GM12878 (cell line): ENCODE data around the gene CLASP2. TPM values are rescaled to one million over a fixed set of nuclear protein-coding genes. Genes with fewer than 3 reads are reported as not detected.

Source experiments
- ATAC-seq: fragments of 200-7000 bp; cut with Tn5 transposase; 3 replicates; pipeline ENCODE4 v1.9.1; 2020; ENCODE audit warnings: mild to moderate bottlenecking, moderate library complexity
- BruUV-seq: library from RNA; stranded (reverse); fragments of 400-500 nt; replicated peaks from 2 replicates; lab custom pipeline; 2021; lab: Mats Ljungman, UMichigan
- CTCF ChIA-PET: fragments of 300-600 bp; sonication (Branson Sonifier 250); formaldehyde crosslinking; extraction: SDS; loops from one replicate; lab custom pipeline; 2021; ENCODE audit warnings: inconsistent platforms; lab: Yijun Ruan, JAX
- POLR2A ChIA-PET: fragments of 350-600 bp; formaldehyde crosslinking; extraction: SDS; loops from one replicate; lab custom pipeline; 2021; ENCODE audit warnings: inconsistent platforms; lab: Charles Lee
- RAD21 ChIA-PET: fragments of 300-600 bp; sonication (Branson Sonifier 250); formaldehyde crosslinking; loops from one replicate; lab custom pipeline; 2023; ENCODE audit warnings: antibody characterized with exemption; ENCODE audit not compliant: unreplicated experiment; lab: Charles Lee
- SMC1A ChIA-PET: fragments of 300-600 bp; sonication (Branson Sonifier 250); formaldehyde crosslinking; loops from one replicate; lab custom pipeline; 2023; ENCODE audit not compliant: unreplicated experiment, uncharacterized antibody; lab: Charles Lee
- DNase-seq: peaks from one replicate; pipeline ENCODE4 v3.0.0-alpha.2; 2011; ENCODE audit warnings: low read depth, low spot score
- FAIRE-seq: peaks from 3 replicates; lab custom pipeline; 2011; peaks lifted over from hg19 to GRCh38; lab: Jason Lieb, UNC
- H2AFZ ChIP-seq: 2 replicates; pipeline ENCODE4 v1.6.0; 2011; ENCODE audit warnings: low read depth, low read length, control low read depth; ENCODE audit not compliant: control insufficient read depth
- H3K27ac ChIP-seq: 2 replicates; pipeline ENCODE4 v1.5.1; 2011; ENCODE audit warnings: control low read depth; ENCODE audit not compliant: control insufficient read depth, insufficient read depth
- H3K27me3 ChIP-seq, 2 experiments: replicated peaks in 1 of 2; 2 replicates each; pipeline versions ENCODE4 v1.6.0 to v1.6.1; 2011; ENCODE audit warnings: low read length in 1 of 2; ENCODE audit not compliant: control insufficient read depth in 2 of 2, insufficient read depth in 2 of 2
- H3K36me3 ChIP-seq, 2 experiments: 2 replicates each; pipeline ENCODE4 v1.5.1; 2011; ENCODE audit warnings: low read length in 1 of 2; ENCODE audit not compliant: control insufficient read depth in 2 of 2, insufficient read depth in 2 of 2
- H3K4me1 ChIP-seq: 2 replicates; pipeline ENCODE4 v1.6.1; 2011; ENCODE audit warnings: mild to moderate bottlenecking, low read length, moderate library complexity, mixed read lengths; ENCODE audit not compliant: control insufficient read depth, insufficient read depth
- H3K4me2 ChIP-seq: 2 replicates; pipeline ENCODE4 v1.6.0; 2011; ENCODE audit warnings: control low read depth; ENCODE audit not compliant: control insufficient read depth, insufficient read depth
- H3K4me3 ChIP-seq: fragments of 200-600 bp; sonication (generic); 2 replicates; pipeline ENCODE4 v1.5.1; 2016
- H3K79me2 ChIP-seq: 2 replicates; pipeline ENCODE4 v1.6.0; 2011; ENCODE audit warnings: low read length; ENCODE audit not compliant: control insufficient read depth, insufficient read depth
- H3K9ac ChIP-seq: 2 replicates; pipeline ENCODE4 v1.8.0; 2011; ENCODE audit warnings: low read length, control low read depth, mixed read lengths; ENCODE audit not compliant: control insufficient read depth, insufficient read depth
- H3K9me3 ChIP-seq: replicated peaks from 3 replicates; pipeline ENCODE4 v1.5.1; 2011; ENCODE audit warnings: mild to moderate bottlenecking, low read length; ENCODE audit not compliant: control insufficient read depth, insufficient read depth
- H4K20me1 ChIP-seq: 2 replicates; pipeline ENCODE4 v1.6.0; 2011; ENCODE audit not compliant: control insufficient read depth, insufficient read depth
- CREB1 ChIP-seq: IDR thresholded peaks from 2 replicates; pipeline ENCODE4 v1.6.1; 2012; ENCODE audit warnings: low read depth, mild to moderate bottlenecking, inconsistent platforms
- HDAC2 ChIP-seq: fragments of 200-600 bp; sonication (generic); IDR thresholded peaks from 2 replicates; pipeline ENCODE4 v1.6.1; 2017
- IKZF1 ChIP-seq: fragments of 450-650 bp; conservative IDR thresholded peaks from 2 replicates; pipeline ENCODE4 v1.6.1; 2017; ENCODE audit warnings: antibody characterized with exemption, mild to moderate bottlenecking
- JUNB ChIP-seq: IDR thresholded peaks from 2 replicates; pipeline ENCODE4 v1.6.1; 2016; ENCODE audit warnings: antibody characterized with exemption, mild to moderate bottlenecking
- KDM1A ChIP-seq: fragments of 200-600 bp; sonication (generic); IDR thresholded peaks from 2 replicates; pipeline ENCODE4 v1.6.1; 2016; ENCODE audit warnings: borderline replicate concordance
- LARP7 ChIP-seq: fragments of 450-650 bp; IDR thresholded peaks from 2 replicates; pipeline ENCODE4 v1.6.1; 2017; ENCODE audit warnings: mild to moderate bottlenecking
- MTA3 ChIP-seq: IDR thresholded peaks from 2 replicates; pipeline ENCODE4 v1.6.1; 2012; ENCODE audit warnings: low read length, inconsistent platforms, borderline replicate concordance
- NFYA ChIP-seq: IDR thresholded peaks from 2 replicates; pipeline ENCODE4 v1.6.1; 2011; ENCODE audit warnings: low read depth, mild to moderate bottlenecking, low read length, improper control_type of control experiment, borderline replicate concordance
- NR2C1 ChIP-seq: fragments of 450-650 bp; IDR thresholded peaks from 2 replicates; pipeline ENCODE4 v1.6.1; 2017; ENCODE audit warnings: antibody characterized with exemption, mild to moderate bottlenecking, moderate library complexity
- NRF1 ChIP-seq: conservative IDR thresholded peaks from 2 replicates; pipeline ENCODE4 v1.6.1; 2011; ENCODE audit warnings: mild to moderate bottlenecking, low read depth, low read length, improper control_type of control experiment
- PAX5 ChIP-seq: IDR thresholded peaks from 2 replicates; pipeline ENCODE4 v1.6.1; 2011; ENCODE audit warnings: low read depth, low read length, borderline replicate concordance
- ZSCAN29 ChIP-seq: fragments of 450-650 bp; IDR thresholded peaks from 2 replicates; pipeline ENCODE4 v1.6.1; 2017; ENCODE audit warnings: mild to moderate bottlenecking, moderate library complexity
- WGBS: methylation state at CpG from one replicate; pipeline ENCODE4 v1.1.6; 2016; ENCODE audit warnings: low lambda C conversion rate; ENCODE audit not compliant: insufficient replicate concordance, insufficient coverage; ENCODE audit errors: missing lambda C conversion rate; 5-methylcytosine and 5-hydroxymethylcytosine counted together
- in situ Hi-C: fragments of 300-500 bp; cut with MboI; formaldehyde crosslinking; loops from 9 replicates; pipeline ENCODE4 v1.14.3; 2018; ENCODE audit warnings: mixed read lengths
- intact Hi-C: fragments of 100-400 bp; cut with micrococcal nuclease; formaldehyde crosslinking; loops from one replicate; pipeline ENCODE4 v1.14.2; 2022; ENCODE audit not compliant: unreplicated experiment
- polyA plus RNA-seq, 11 experiments: library from polyadenylated mRNA; depleted of rRNA in 4 of 11; unstranded in 6 of 11; stranded (reverse) in 5 of 11; fragments of >200 nt; fragmentation: Nextera tagmentation in 4 of 11; fragmentation: Illumina TruSeq in 1 of 11; extraction: Ambion mirVana in 4 of 11; extraction: Trizol in 1 of 11; gene quantifications; 1 replicate in 1 of 11; 2 replicates in 10 of 11; pipeline versions ENCODE4 v1.2.1 to v1.2.3, GENCODE V29; 2011 to 2016; ENCODE audit warnings: inconsistent platforms in 2 of 11, missing spikeins in 2 of 11, low read depth in 1 of 11
- total RNA-seq, 4 experiments: library from RNA; depleted of rRNA in 3 of 4; stranded (reverse); fragments of >200 nt in 3 of 4; fragmentation: Illumina TruSeq in 1 of 4; extraction: Trizol in 1 of 4; gene quantifications; 2 replicates each; pipeline versions ENCODE4 v1.2.1 to v1.2.3, GENCODE V29; 2013 to 2021
- TF ChIP-seq, protein P1 (sequence below): fragments of 150-350 bp; IDR thresholded peaks from 2 replicates; pipeline ENCODE4 v1.6.1; 2014; ENCODE audit warnings: mild to moderate bottlenecking, low read depth, low read length
- TF ChIP-seq, protein P2 (sequence below): fragments of 450-650 bp; IDR thresholded peaks from 2 replicates; pipeline ENCODE4 v1.6.1; 2018; ENCODE audit warnings: borderline replicate concordance, mild to moderate bottlenecking; ENCODE audit not compliant: partially characterized antibody
- TF ChIP-seq, protein P3 (sequence below): fragments of 450-650 bp; formaldehyde crosslinking; IDR thresholded peaks from 2 replicates; pipeline ENCODE4 v1.4.0; 2022; ENCODE audit warnings: mild to moderate bottlenecking, moderate library complexity
- TF ChIP-seq, protein P4 (sequence below): fragments of 450-650 bp; IDR thresholded peaks from 2 replicates; pipeline ENCODE4 v1.6.1; 2017; ENCODE audit warnings: borderline replicate concordance

CLASP2 gene
- total and polyA plus RNA-seq, 10 of the 15 experiments (the other 5 are each of a cell fraction or from before 2014, with no cell fraction given) = 4.0 to 38.3 (median 26.8) TPM

DNA sequence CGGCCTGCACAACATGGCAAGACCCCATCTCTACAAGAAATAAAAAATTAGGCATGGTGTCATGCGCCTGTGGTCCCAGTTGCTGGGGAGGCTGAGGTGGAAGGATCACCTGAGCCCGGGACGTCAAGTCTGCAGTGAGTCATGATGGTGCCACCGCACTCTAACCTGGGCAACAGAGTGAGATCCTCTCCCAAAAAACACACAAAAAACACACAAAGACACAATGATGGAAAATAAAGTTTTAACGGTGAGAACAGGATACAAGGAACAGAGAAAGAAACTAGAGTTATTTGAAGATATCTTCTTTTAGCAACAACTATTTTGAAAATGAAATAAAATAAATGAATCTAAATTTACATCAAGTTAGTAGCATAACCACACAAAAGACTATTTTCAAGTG, 12.0 kb downstream of the CLASP2 start:
- Histone ChIP-seq H3K36me3 (no peaks in the 10 kb centered on the region), H3K4me1 (no peaks in the 10 kb centered on the region), H3K4me3 (no peak overlapping the region), H3K27me3 (no peaks in the 10 kb centered on the region), H3K9ac (no peak overlapping the region), H2AFZ (no peak overlapping the region), H3K9me3 (peaks cover 14% of the 10 kb centered on the region), H4K20me1 (no peaks in the 10 kb centered on the region), H3K4me2 (no peak overlapping the region), H3K79me2 (peaks cover 5% of the 10 kb centered on the region), H3K27ac (no peak overlapping the region)
- in situ Hi-C loops = no loop called here
- ATAC-seq (no peak), DNase-seq (no peak), FAIRE-seq (no peak)
- RAD21 ChIA-PET = no interaction called here
- TF ChIP-seq NFYA (no peak), PAX5 (no peak), HDAC2 (no peak), NRF1 (no peak), ZSCAN29 (no peak), MTA3 (no peak), JUNB (no peak), LARP7 (no peak), NR2C1 (no peak), IKZF1 (no peak), CREB1 (no peak), KDM1A (no peak)
- TF ChIP-seq, protein P1, sequence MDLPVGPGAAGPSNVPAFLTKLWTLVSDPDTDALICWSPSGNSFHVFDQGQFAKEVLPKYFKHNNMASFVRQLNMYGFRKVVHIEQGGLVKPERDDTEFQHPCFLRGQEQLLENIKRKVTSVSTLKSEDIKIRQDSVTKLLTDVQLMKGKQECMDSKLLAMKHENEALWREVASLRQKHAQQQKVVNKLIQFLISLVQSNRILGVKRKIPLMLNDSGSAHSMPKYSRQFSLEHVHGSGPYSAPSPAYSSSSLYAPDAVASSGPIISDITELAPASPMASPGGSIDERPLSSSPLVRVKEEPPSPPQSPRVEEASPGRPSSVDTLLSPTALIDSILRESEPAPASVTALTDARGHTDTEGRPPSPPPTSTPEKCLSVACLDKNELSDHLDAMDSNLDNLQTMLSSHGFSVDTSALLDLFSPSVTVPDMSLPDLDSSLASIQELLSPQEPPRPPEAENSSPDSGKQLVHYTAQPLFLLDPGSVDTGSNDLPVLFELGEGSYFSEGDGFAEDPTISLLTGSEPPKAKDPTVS = no peak
- TF ChIP-seq, protein P2, sequence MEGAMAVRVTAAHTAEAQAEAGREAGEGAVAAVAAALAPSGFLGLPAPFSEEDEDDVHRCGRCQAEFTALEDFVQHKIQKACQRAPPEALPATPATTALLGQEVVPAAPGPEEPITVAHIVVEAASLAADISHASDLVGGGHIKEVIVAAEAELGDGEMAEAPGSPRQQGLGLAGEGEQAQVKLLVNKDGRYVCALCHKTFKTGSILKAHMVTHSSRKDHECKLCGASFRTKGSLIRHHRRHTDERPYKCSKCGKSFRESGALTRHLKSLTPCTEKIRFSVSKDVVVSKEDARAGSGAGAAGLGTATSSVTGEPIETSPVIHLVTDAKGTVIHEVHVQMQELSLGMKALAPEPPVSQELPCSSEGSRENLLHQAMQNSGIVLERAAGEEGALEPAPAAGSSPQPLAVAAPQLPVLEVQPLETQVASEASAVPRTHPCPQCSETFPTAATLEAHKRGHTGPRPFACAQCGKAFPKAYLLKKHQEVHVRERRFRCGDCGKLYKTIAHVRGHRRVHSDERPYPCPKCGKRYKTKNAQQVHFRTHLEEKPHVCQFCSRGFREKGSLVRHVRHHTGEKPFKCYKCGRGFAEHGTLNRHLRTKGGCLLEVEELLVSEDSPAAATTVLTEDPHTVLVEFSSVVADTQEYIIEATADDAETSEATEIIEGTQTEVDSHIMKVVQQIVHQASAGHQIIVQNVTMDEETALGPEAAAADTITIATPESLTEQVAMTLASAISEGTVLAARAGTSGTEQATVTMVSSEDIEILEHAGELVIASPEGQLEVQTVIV = no peak
- TF ChIP-seq, protein P3, sequence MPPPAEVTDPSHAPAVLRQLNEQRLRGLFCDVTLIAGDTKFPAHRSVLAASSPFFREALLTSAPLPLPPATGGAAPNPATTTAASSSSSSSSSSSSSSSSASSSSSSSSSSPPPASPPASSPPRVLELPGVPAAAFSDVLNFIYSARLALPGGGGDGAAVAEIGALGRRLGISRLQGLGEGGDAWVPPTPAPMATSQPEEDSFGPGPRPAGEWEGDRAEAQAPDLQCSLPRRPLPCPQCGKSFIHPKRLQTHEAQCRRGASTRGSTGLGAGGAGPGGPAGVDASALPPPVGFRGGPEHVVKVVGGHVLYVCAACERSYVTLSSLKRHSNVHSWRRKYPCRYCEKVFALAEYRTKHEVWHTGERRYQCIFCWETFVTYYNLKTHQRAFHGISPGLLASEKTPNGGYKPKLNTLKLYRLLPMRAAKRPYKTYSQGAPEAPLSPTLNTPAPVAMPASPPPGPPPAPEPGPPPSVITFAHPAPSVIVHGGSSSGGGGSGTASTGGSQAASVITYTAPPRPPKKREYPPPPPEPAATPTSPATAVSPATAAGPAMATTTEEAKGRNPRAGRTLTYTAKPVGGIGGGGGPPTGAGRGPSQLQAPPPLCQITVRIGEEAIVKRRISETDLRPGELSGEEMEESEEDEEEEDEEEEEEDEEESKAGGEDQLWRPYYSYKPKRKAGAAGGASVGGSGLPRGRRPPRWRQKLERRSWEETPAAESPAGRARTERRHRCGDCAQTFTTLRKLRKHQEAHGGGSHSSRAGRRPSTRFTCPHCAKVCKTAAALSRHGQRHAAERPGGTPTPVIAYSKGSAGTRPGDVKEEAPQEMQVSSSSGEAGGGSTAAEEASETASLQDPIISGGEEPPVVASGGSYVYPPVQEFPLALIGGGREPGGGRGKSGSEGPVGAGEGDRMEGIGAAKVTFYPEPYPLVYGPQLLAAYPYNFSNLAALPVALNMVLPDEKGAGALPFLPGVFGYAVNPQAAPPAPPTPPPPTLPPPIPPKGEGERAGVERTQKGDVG = no peak
- TF ChIP-seq, protein P4, sequence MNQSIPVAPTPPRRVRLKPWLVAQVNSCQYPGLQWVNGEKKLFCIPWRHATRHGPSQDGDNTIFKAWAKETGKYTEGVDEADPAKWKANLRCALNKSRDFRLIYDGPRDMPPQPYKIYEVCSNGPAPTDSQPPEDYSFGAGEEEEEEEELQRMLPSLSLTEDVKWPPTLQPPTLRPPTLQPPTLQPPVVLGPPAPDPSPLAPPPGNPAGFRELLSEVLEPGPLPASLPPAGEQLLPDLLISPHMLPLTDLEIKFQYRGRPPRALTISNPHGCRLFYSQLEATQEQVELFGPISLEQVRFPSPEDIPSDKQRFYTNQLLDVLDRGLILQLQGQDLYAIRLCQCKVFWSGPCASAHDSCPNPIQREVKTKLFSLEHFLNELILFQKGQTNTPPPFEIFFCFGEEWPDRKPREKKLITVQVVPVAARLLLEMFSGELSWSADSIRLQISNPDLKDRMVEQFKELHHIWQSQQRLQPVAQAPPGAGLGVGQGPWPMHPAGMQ = no peak
- SMC1A ChIA-PET = no interaction called here
- no TSS peak for BruUV-seq
- POLR2A ChIA-PET = no interaction called here
- CTCF ChIA-PET = no interaction called here
- intact Hi-C loops = no loop called here
- 96% methylated on average over 6 of the region's 6 CpGs for WGBS
